Testis (tissue), 3 donors: Measurements from ENCODE around the gene CHGA. TPM values are rescaled to one million over a fixed set of nuclear protein-coding genes. Genes with fewer than 3 reads are reported as not detected.
A peak's percentile ranks its signal among the peaks of the same experiment; 100 is the strongest.

Experiments
- DNase-seq: peaks from one replicate; pipeline ENCODE4 v3.0.0-alpha.2; 2019
- H3K27ac ChIP-seq, 2 donors: fragments of 200-600 bp; sonication (generic); one replicate each; pipeline ENCODE4 v1.5.1; 2019
- H3K27me3 ChIP-seq: fragments of 200-600 bp; sonication (generic); one replicate; pipeline ENCODE4 v1.5.1; 2019
- H3K36me3 ChIP-seq: fragments of 200-600 bp; sonication (generic); one replicate; pipeline ENCODE4 v1.5.1; 2017; ENCODE audit warnings: low read depth; ENCODE audit errors: missing control alignments
- H3K4me1 ChIP-seq: fragments of 200-600 bp; sonication (generic); one replicate; pipeline ENCODE4 v1.5.1; 2019
- H3K4me3 ChIP-seq, 2 donors: fragments of 200-600 bp; sonication (generic); one replicate each; pipeline ENCODE4 v1.5.1; 2017 to 2019
- H3K9me3 ChIP-seq: fragments of 200-600 bp; sonication (generic); one replicate; pipeline ENCODE4 v1.5.1; 2017
- POLR2A ChIP-seq: fragments of 450-650 bp; IDR thresholded peaks from one replicate; pipeline ENCODE4 v1.6.1; 2017; ENCODE audit warnings: antibody characterized with exemption, mild to moderate bottlenecking, moderate library complexity
- WGBS, 2 donors: methylation state at CpG; one replicate each; pipeline ENCODE4 v1.1.5; 2018; 5-methylcytosine and 5-hydroxymethylcytosine counted together
- intact Hi-C: fragments of 100-400 bp; cut with DNase I; formaldehyde crosslinking; loops from one replicate; pipeline ENCODE4 v1.15.1; 2023; ENCODE audit warnings: low total_unique reads
- polyA plus RNA-seq: library from polyadenylated mRNA; stranded (reverse); fragments of 350-450 nt; fragmentation: Illumina TruSeq; extraction: RNeasy Lipid Tissue Mini Kit (QIAGEN cat#74804); gene quantifications from one replicate; pipeline ENCODE4 v1.2.3, GENCODE V29; 2014; ENCODE audit warnings: low read depth, low replicate concordance; ENCODE audit not compliant: insufficient read depth
- total RNA-seq, 2 donors: library from RNA; depleted of rRNA; stranded (reverse); fragments of >200 nt; gene quantifications; one replicate each; pipeline ENCODE4 v1.2.3, GENCODE V29; 2016
- TF ChIP-seq, protein P1 (sequence below), 3 experiments: fragments of 450-650 bp in 2 of 3; fragments of 200-600 bp in 1 of 3; sonication (generic) in 1 of 3; IDR thresholded peaks; one replicate each; pipeline ENCODE4 v1.5.1; 2016 to 2019; ENCODE audit warnings: antibody characterized with exemption in 3 of 3, mild to moderate bottlenecking in 2 of 3, moderate library complexity in 1 of 3

CHGA gene
- total and polyA plus RNA-seq, 3 donors from 2014 or later: 92.9 to 225 (median 191) TPM

DNA sequence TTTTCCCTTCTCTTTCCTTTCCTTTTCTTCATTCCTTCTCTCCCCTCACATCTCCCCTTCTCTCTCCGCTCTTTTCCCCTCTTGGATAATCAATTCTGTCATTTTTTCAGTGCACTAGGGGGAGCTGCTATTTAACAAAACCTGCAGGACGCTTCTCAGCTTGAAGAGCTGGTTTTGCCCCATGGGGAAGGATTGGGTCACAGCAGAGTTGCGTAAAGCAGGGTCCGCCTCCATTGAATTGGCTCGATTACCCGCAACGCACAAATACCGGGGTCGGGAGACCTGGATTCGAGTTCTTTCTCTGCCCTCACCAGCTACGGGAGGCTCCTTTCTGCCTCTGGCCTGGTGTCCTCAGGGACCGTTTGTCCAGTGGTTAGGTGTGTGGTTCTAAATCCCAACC, 42.1 kb upstream of the CHGA start:
- peaks cover 29% of the 10 kb centered on the region for H3K4me1 ChIP-seq
- 37 to 54% methylated on average over 11 to 12 of the region's 12 CpGs for WGBS, 2 donors
- DNase-seq: peak; percentile 44
- intact Hi-C loops: no loop called here
- H3K4me3 ChIP-seq: no peak overlapping the region
- no peaks in the 10 kb centered on the region for H3K36me3 ChIP-seq
- no peak for TF ChIP-seq POLR2A
- TF ChIP-seq, protein P1, sequence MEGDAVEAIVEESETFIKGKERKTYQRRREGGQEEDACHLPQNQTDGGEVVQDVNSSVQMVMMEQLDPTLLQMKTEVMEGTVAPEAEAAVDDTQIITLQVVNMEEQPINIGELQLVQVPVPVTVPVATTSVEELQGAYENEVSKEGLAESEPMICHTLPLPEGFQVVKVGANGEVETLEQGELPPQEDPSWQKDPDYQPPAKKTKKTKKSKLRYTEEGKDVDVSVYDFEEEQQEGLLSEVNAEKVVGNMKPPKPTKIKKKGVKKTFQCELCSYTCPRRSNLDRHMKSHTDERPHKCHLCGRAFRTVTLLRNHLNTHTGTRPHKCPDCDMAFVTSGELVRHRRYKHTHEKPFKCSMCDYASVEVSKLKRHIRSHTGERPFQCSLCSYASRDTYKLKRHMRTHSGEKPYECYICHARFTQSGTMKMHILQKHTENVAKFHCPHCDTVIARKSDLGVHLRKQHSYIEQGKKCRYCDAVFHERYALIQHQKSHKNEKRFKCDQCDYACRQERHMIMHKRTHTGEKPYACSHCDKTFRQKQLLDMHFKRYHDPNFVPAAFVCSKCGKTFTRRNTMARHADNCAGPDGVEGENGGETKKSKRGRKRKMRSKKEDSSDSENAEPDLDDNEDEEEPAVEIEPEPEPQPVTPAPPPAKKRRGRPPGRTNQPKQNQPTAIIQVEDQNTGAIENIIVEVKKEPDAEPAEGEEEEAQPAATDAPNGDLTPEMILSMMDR (IDR thresholded peaks at IDR 0.05): peak; percentile 20 to 48 (median 42)
- no peaks in the 10 kb centered on the region for H3K27me3 ChIP-seq
- H3K27ac ChIP-seq: no peak overlapping the region
- H3K9me3 ChIP-seq: no peaks in the 10 kb centered on the region

DNA sequence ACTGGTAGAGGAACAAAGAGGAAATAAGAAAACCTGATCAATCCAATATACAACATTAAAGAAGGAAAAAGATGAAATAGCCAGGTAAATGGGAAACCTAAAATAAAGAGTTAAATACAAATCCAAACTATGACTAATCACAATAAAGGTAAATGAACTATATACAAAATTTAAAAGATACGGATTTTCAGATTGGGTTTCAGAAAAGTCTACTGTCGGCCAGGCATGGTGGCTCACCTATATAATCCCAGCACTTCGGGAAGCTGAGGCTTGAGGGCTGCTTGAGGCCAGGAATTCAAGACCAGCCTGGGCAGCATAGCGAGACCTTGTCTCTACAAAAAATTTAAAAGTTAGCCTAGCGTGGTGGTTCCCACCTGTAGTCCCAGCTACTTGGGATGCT, 39.9 kb upstream of the CHGA start:
- Histone ChIP-seq H3K36me3 (no peaks in the 10 kb centered on the region), H3K4me1 (peaks cover 22% of the 10 kb centered on the region), H3K27me3 (no peaks in the 10 kb centered on the region), H3K27ac (no peak overlapping the region), H3K9me3 (no peaks in the 10 kb centered on the region), H3K4me3 (no peak overlapping the region)
- no peak for TF ChIP-seq POLR2A
- TF ChIP-seq, protein P1 (IDR thresholded peaks at IDR 0.05): no peak
- no peak for DNase-seq
- 93 to 98% methylated on average over 5 of the region's 5 CpGs for WGBS, 2 donors
- intact Hi-C loops: no loop called here

DNA sequence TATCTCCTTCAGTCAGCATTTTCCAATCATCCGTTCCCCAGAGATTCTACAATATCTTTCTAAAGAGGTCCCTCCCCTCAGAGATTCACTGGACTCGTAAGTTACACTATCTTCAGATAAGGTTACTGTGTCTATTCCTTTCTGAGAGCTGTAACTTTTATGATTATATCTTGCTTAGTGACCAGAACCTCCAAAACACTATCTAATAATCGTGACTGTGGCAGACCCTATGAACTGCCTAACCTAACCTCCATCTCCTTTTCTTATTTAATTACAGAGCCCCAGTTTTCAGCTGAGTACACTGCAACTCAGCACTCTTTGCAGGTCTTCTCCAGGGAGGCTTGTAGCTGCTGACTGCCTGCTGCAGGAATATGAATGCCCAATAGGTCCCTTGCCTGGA, 38.5 kb upstream of the CHGA start:
- intact Hi-C loops: no loop called here
- no peaks in the 10 kb centered on the region for H3K36me3 ChIP-seq
- no peaks in the 10 kb centered on the region for H3K9me3 ChIP-seq
- no peak overlapping the region for H3K27ac ChIP-seq
- H3K4me1 ChIP-seq: peaks cover 15% of the 10 kb centered on the region
- no peak overlapping the region for H3K4me3 ChIP-seq
- no peak for TF ChIP-seq POLR2A
- TF ChIP-seq, protein P1 (IDR thresholded peaks at IDR 0.05): no peak
- no peak for DNase-seq
- 37 to 38% methylated on average over 3 of the region's 3 CpGs for WGBS, 2 donors
- H3K27me3 ChIP-seq: no peaks in the 10 kb centered on the region

DNA sequence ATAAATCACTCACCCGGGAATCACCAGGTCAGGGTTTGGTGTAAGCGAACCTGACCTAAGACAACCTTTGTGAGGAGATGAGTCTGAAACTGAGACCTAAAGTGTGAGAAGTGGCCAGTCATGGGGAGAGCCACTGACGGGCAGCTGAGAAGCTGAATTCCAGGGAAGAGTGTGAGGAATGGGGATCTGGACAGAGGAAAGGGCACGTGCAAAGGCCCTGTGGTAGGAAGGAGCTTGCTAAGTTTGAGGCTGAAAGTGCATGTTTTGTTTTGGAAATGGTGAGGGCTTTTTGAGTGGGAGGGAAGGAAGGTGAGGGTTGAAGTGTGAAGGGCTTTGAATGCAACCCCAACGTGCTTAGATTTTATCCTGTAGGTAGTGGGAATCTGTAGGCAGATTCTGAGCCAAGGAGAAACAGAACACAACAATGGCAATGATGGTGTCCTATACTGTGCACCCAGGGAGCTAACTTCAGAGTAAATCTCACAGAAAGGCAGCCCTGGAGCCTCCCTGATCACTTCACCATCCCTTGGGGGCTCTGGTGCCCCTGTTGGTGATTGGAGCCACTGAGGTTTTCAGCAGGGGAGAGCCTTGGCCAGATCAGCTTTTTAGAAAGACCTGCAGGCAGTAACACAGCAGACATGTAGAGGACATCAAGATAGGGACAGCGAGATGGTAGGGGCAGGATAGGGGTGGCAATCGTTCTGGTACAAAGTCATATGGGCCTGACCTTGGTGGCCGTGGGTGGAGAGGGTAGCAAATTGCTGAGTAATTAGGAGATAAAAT, 37.5 kb upstream of the CHGA start:
- H3K36me3 ChIP-seq: no peaks in the 10 kb centered on the region
- H3K27me3 ChIP-seq: no peaks in the 10 kb centered on the region
- DNase-seq: no peak
- 64 to 85% methylated on average over 8 of the region's 8 CpGs for WGBS, 2 donors
- no peaks in the 10 kb centered on the region for H3K9me3 ChIP-seq
- no peak overlapping the region for H3K27ac ChIP-seq
- TF ChIP-seq, protein P1 (IDR thresholded peaks at IDR 0.05): no peak
- TF ChIP-seq POLR2A: no peak
- H3K4me3 ChIP-seq: no peak overlapping the region
- intact Hi-C loops: no loop called here
- H3K4me1 ChIP-seq: peaks cover 12% of the 10 kb centered on the region

DNA sequence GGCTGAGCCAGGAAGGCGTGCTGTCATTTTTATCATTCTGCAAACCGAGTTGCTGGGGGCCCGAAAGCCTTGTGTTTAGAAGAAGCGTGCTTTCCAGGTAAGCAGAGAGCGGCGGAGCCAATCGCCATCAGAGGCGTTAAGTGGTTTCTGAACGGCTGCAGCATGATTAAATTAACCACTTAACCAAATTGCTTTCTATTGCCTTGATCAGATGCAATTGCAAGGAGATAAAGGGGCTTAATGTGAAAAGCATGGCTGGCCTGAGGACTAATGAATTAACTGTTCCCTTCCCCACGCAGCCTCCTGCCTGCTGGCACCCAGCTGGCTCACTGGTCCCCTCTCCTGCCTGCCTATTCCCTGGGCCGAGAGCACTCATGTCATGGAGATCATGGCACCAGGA, 36.6 kb upstream of the CHGA start:
- H3K27ac ChIP-seq: no peak overlapping the region
- no peaks in the 10 kb centered on the region for H3K9me3 ChIP-seq
- no peak for DNase-seq
- no peak overlapping the region for H3K4me3 ChIP-seq
- 75 to 88% methylated on average over 11 of the region's 11 CpGs for WGBS, 2 donors
- no peaks in the 10 kb centered on the region for H3K27me3 ChIP-seq
- intact Hi-C loops: no loop called here
- H3K4me1 ChIP-seq: peaks cover 9% of the 10 kb centered on the region
- TF ChIP-seq, protein P1 (IDR thresholded peaks at IDR 0.05): no peak
- H3K36me3 ChIP-seq: no peaks in the 10 kb centered on the region
